ELR (cell line): ENCODE measurements around the gene DEFB118.
"Not testable (repeated sequence)": the region's sequence is repeated elsewhere in the genome, so short reads cannot be mapped to it uniquely, and the experiment has no call there.

Source experiments
- DNase-seq: peaks from one replicate; pipeline ENCODE4 v3.0.0-alpha.2; 2015; ENCODE audit warnings: low read depth

The DEFB118 gene, protein sequence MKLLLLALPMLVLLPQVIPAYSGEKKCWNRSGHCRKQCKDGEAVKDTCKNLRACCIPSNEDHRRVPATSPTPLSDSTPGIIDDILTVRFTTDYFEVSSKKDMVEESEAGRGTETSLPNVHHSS

DNA sequence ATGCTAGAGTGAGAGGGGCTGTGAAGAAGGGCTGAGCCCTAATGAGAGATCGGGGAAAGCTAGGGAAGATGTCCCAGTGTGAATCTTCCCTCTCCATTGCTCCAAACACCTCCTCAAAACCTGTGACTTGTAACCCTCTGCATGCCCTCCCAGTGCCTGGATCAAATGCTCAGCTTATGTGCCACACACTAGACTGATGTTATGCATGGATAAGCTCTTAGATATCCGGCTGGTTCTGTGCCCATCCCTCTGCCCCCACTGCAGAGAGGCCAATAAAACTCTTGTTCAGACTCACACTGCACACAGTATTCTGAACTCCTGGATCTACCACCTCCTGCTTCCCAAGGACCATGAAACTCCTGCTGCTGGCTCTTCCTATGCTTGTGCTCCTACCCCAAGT lies at the start of gene DEFB118:
Gene DEFB118 (plus strand): TSS at position 301 of the 400 bp plus-strand sequence. CDS start 50 bp downstream, at position 351.
- no peak for DNase-seq

DNA sequence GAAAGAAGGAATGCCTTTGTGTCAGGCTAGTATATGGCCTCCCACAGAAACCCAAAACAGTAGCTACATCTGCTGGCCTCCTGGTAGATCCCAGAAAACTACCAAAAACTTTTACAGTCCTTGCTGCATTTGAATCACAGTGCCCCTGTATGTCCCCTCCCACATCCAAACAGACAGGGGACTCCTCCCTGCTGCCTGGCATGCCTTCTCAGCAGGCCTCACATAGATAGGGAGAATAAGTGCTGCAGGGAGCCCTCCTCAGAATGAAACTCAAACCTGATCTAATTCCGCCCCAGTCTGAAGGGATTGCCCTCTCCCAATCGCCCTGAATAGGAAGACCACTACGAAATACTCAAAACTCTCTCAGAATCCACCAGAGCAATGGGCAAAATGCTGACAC lies 45.9 kb upstream of the DEFB118 start:
- DNase-seq = no peak

DNA sequence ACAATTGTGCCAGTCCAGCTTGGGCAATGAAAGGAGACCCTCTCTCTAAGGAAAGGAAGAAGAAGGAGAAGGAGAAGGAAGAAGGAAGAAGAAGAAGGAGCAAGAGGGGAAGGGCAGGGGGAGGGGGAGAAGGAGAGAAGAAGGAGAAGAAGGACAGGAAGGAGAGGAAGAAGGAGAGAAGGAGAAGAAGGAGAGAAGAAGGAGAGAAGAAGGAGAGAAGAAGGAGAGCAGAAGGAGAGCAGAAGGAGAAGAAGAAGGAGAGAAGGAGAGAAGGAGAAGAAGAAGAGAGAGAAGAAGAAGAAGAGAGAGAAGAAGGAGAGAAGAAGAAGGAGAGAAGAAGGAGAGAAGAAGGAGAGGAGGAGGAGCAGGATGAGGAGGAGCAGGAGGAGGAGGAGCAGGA lies 37.5 kb upstream of the DEFB118 start:
- no peak for DNase-seq

DNA sequence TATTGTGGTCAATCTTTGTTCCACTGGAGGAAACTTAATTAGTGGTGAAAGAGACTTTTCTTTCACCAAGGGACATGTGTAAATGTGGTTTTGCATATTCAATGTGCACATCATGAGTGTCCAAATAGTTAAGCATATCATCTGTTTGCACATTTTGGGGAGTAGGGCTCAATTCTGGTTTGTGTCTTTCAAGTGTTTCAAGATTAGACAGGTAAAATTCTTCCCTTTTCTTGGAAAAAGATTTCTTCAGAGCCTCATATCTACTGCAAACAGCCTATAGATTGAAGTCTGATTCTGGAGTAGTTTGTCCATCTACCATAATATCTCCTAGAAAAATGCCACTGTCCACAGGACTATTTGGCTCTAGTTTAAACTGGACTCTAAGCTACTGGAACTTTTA lies 26.9 kb upstream of the DEFB118 start:
- no peak for DNase-seq

DNA sequence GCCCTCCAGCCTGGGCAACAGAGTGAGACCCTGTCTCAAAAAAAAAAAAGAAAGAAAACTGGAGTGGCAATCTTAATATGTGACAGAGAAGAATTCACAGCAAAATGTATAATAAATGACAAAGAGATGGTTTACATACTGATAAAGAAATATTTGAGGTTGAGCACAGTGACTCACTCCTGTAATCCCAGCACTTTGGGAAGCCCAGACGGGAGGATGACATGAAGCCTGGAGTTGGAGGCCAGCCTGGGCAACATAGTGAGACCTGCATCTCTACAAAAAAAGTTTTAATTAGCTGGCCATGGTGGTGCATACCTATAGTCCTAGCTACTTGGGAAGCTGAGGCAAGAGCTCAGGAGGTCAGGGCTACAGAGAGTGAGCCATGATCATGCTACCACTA lies 12.4 kb upstream of the DEFB118 start:
- no peak for DNase-seq

DNA sequence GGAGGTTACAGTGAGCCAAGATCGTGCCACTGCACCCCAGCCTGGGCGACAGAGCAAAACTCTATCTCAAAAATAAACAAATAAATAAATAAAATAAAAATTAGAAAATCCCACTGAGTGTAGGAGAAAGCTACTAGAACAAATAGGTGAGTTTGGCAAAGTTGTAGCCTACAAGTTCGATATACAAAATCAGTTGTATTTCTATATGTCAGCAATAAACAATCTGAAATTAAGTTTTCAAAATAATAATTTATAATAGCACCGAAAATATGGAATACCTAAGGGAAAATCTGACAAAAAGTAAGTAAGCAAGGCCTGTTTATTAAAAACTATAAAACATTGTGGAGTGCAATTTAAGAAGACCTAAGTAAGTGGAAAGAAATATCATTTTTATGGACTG lies 5.1 kb upstream of the DEFB118 start:
- no peak for DNase-seq

DNA sequence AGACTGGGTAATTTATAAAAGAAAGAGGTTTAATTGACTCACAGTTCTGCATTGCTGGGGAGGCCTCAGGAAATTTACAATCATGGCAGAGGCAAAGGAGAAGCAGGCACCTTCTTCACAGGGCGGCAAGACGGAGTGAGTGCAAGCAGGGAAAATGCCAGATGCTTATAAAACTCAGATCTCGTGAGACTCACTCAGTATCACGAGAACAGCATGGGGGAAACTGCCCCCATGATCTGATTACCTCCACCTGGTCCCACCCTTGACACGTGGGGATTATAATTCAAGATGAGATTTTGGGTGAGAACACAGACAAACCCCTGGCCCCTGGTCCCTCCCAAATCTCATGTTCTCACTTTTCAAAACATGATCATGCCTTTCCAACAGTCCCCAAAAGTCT lies 4.1 kb upstream of the DEFB118 start:
- DNase-seq = not testable (repeated sequence)

DNA sequence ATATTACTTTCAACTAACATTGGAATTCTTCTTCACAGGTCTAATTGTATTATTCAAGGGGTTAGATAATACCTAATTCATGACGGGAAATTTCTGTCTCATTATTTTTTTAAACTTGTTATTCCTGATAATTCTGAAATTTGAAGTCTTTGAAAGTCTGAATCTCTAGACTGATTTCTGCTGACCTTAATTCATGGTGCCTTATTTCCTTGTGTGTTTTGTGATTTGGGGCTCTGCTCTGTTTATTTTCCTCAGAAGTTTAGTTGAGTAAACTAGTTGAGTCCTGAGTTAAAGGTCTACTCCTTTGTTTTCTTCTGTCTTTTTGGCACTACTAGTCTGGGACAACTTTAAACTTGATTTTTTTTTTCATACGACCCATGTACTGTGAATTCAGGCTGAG lies 5.9 kb downstream of the DEFB118 start:
- DNase-seq = no peak

DNA sequence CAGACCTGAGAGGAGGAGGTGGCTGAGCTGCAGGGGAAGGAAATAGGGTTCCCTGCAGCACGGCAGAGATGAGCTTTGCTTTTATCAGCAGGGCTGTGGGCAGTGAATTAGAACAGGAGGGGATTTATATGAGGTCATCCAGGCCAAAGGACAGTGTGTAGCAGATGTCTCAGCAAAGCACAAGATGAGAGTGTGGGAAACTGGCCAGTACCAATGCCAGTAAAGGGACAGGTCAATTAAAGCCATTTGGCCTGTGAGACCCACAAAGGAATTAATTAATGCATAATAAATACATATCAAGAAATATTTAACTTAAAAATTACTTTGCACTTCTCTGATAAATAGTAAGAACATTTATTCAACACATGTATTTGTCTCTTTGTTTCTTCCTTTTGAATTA lies 22.1 kb downstream of the DEFB118 start, which contains the start of gene DEFB119:
Gene DEFB119 (minus strand): TSS at position 101 of the 400 bp plus-strand sequence. CDS start 107 bp downstream, outside the sequence.
- no peak for DNase-seq

DNA sequence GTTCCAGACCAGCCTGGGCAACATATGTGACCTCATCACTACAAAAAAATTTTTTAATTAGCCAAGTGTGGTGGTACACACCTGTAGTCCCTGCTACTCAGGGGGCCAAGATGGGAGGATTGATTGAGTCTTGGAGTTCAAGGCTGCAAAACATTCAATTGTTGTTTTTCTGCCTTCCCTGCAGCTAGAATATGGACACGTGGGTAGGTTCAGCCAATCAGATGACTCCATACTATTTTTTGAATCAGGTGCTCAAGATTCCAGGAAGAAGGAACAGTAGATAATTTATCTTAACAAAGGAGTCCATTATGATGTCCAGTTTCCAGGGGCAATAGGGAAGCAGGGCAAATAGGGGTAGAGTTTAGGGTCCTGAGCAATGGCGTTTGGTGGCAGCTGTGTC lies 24.4 kb downstream of the DEFB118 start:
- DNase-seq = no peak

DNA sequence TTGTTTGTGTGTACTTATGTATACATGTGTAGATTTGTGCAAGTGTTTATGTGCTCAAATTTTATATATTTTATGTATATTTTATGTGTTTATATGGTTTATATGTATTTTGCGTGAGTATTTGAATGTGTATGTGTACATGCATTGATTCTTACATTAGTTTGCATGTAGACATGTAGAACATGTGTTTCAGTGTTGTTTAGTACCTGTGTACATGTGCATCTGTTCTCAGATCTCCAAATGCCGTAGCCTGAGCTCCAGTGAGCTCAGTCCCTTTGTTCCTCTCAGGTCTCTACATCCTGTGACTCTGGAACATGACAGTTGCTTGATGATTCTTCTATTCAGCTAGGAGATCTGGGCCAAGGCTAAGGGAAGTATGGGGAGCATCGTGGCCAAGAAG lies 26.5 kb downstream of the DEFB118 start:
- DNase-seq = no peak

DNA sequence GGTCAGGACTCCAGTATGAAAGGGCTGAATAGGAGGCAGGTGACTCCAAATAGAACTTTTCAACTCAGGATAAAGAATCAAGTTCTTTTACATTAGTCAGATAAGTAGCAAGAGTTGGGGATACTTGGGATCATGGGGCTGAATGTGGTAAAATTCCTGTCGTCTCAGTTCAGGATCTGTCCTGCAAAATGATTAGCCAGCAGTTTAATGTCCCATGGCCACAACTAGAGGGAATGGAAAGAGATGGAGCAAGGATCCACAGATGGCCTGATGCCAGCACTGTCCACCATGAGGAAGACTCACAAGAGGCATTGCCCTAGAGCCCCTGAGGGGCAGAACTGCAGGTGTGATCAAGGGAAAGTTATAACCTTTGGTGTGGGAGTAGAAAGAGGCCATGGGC lies 35.5 kb downstream of the DEFB118 start:
- no peak for DNase-seq

DNA sequence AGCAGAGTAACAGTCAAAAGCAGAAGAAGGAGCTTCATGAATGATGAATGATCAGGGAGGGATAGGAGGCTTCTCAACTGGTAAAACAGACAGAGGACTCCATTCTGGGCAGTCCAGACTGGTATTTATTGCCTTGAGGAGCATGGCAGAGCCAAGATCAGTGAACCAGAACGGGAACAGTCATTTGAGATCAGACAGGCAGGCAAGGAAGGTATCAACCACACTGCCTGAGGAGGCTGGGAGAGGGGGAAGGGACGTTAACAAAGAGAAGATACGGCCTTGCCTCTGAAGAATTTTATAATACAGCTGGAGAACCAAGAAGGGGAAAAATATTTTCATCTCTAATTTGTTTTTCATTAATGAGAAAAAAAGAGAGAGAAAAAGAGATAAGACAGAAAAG lies 37.7 kb downstream of the DEFB118 start, which contains the start of gene DEFB121:
Gene DEFB121 (minus strand): TSS at position 101 of the 400 bp plus-strand sequence. CDS start 63 bp downstream, at position 38.
- DNase-seq = no peak

DNA sequence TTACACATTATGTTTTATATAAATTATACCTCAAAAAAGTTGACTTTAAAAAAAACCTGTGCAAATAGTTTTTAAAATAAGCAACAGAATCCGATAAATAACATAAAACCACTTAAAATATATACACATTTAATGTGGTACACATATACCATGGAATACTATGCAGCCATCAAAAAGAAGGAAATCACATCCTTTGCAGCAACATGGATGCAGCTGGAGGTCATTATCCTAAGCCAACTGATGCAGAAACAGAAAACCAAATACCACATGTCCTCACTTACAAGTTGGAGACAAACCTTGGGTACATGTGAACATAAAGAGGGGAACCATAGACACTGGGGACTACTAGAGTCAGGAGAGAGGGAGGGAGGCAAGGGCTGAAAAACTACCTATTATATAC lies 41.6 kb downstream of the DEFB118 start:
- no peak for DNase-seq

DNA sequence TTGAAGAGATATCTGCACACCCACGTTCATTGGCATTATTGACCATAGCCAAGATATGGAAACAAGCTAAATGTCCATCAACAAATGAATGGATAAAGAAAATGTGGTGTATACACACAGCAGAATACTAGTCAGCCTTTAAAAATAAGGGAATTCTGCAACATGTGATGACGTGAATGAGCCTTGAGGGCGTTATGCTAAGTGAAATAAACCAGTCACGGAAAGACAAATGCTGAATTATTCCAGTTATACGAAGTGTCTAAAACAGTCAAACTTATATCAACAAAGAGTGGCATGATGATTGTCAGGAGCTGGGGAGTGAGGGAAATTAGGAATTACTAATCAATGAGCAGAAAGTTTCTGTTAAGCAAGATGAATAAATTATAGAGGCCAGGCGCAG lies 46.0 kb downstream of the DEFB118 start:
- no peak for DNase-seq

DNA sequence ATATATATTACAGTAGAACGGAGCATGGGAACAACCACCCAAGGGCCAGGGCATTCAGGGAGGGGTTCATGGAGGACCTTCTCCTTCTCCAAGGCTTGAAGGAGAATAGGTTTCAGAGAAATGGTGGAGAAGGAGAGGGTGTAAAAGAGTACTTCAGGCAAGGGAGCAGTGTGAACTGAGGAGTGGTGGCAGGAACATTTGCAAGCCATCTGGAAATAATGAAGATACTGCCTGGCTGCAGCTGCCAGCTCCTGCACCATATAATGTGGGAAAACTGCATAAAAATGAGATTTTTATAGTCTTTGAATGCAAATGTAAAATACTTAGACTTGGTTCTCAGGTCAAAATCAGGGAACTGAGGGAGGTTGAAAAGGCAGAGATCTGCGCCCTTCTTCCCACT lies 47.3 kb downstream of the DEFB118 start:
- DNase-seq = no peak

DNA sequence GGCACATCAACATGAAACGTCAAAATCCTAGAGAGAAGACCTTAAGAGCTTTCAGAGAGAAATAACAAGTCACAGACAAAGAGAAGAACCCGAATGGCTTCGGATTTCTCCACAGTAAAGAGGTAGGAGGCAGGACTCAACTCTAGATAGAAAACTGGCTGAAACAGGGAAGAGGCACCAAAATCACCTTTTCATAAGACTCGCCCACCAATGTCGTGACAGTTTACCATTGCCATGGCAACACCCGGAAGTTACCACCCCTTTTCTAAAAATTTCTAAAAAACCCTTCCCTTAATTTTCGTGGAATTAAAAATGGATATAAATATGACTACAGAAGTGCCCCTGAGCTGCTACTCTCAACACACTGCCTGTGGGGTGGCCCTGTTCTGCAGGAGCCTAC lies 49.9 kb downstream of the DEFB118 start:
- DNase-seq = no peak
